SK-N-SH (cell line): ENCODE data around the gene UBAP2L.

Experiments used
- CTCF ChIP-seq: fragments of 200-600 bp; sonication (generic); IDR thresholded peaks from 2 replicates; pipeline ENCODE4 v1.6.1; 2017; ENCODE audit warnings: antibody characterized with exemption, mild to moderate bottlenecking, moderate library complexity
- EZH2phosphoT487 ChIP-seq: fragments of 200-600 bp; sonication (generic); IDR thresholded peaks from 2 replicates; pipeline ENCODE4 v1.6.1; 2017; ENCODE audit warnings: low read depth, mixed run types, mild to moderate bottlenecking, antibody characterized with exemption, moderate library complexity, borderline replicate concordance
- GABPA ChIP-seq: IDR thresholded peaks from 2 replicates; pipeline ENCODE4 v1.4.0; 2012; ENCODE audit warnings: low read depth, mild to moderate bottlenecking
- NFIC ChIP-seq: IDR thresholded peaks from 2 replicates; pipeline ENCODE4 v1.4.0; 2012; ENCODE audit warnings: borderline replicate concordance
- NRF1 ChIP-seq: IDR thresholded peaks from 2 replicates; pipeline ENCODE4 v1.6.1; 2012; ENCODE audit warnings: low read depth, mild to moderate bottlenecking, low read length
- POLR2AphosphoS5 ChIP-seq: IDR thresholded peaks from 2 replicates; pipeline ENCODE4 v1.6.1; 2012; ENCODE audit warnings: low read depth, low read length
- RAD21 ChIP-seq: IDR thresholded peaks from 2 replicates; pipeline ENCODE4 v1.6.1; 2012; ENCODE audit warnings: mild to moderate bottlenecking, low read length
- RCOR1 ChIP-seq: fragments of 150-350 bp; IDR thresholded peaks from 2 replicates; pipeline ENCODE4 v1.6.1; 2017; ENCODE audit warnings: antibody characterized with exemption, low read length
- SIN3A ChIP-seq: IDR thresholded peaks from 2 replicates; pipeline ENCODE4 v1.6.1; 2012; ENCODE audit warnings: low read depth, mild to moderate bottlenecking, low read length, moderate library complexity, borderline replicate concordance
- TCF12 ChIP-seq: IDR thresholded peaks from 2 replicates; pipeline ENCODE4 v1.4.0; 2012
- USF2 ChIP-seq: fragments of 150-350 bp; IDR thresholded peaks from 2 replicates; pipeline ENCODE4 v1.6.1; 2017; ENCODE audit warnings: antibody characterized with exemption, low read length, low read depth, borderline replicate concordance

GRCh38 chr1:154178013-154178412 is 42.7 kb upstream of the UBAP2L start:
- TF ChIP-seq CTCF = no peak
- no peak for TF ChIP-seq EZH2phosphoT487
- TF ChIP-seq NRF1 = no peak
- no peak for TF ChIP-seq POLR2AphosphoS5
- no peak for TF ChIP-seq TCF12
- no peak for TF ChIP-seq GABPA
- no peak for TF ChIP-seq USF2
- no peak for TF ChIP-seq SIN3A
- TF ChIP-seq RCOR1 = no peak
- no peak for TF ChIP-seq RAD21
- TF ChIP-seq NFIC = no peak
